SU-DHL-6 (cell line): ENCODE data around the gene SRGAP1.

Source experiments
- H2AFZ ChIP-seq: fragments of 200-600 bp; sonication (generic); 2 replicates; pipeline ENCODE4 v1.6.1; 2014; ENCODE audit warnings: low read depth, mild to moderate bottlenecking, moderate library complexity, mixed read lengths, antibody characterized with exemption, low read length; ENCODE audit not compliant: severe bottlenecking
- H3F3A ChIP-seq: fragments of 200-600 bp; shearing (Covaris generic); 2 replicates; pipeline ENCODE4 v1.6.0; 2016; ENCODE audit warnings: antibody characterized with exemption, mild to moderate bottlenecking; ENCODE audit not compliant: insufficient read depth
- H3K27ac ChIP-seq: fragments of 200-600 bp; sonication (generic); 2 replicates; pipeline ENCODE4 v1.5.1; 2016; ENCODE audit warnings: low read depth, mild to moderate bottlenecking, low read length, moderate library complexity, mixed read lengths
- H3K27me3 ChIP-seq: fragments of 200-600 bp; sonication (generic), shearing (Covaris generic); 2 replicates; pipeline ENCODE4 v1.6.0; 2014; ENCODE audit warnings: mild to moderate bottlenecking, low read length
- H3K36me3 ChIP-seq: fragments of 200-600 bp; sonication (generic); 2 replicates; pipeline ENCODE4 v1.6.1; 2014; ENCODE audit warnings: mild to moderate bottlenecking, low read length, mixed read lengths
- H3K4me2 ChIP-seq: fragments of 300-600, 200-600 bp; shearing (Covaris generic), sonication (generic); 2 replicates; pipeline ENCODE4 v1.6.0; 2014; ENCODE audit warnings: low read length, low read depth, mild to moderate bottlenecking; ENCODE audit not compliant: poor library complexity, severe bottlenecking
- H3K4me3 ChIP-seq: fragments of 200-600 bp; sonication (generic); 2 replicates; pipeline ENCODE4 v1.5.1; 2014; ENCODE audit warnings: antibody characterized with exemption, low read length, mild to moderate bottlenecking, mixed read lengths; ENCODE audit not compliant: insufficient read depth, poor library complexity, severe bottlenecking
- H3K79me2 ChIP-seq: fragments of 200-600 bp; sonication (generic); 2 replicates; pipeline ENCODE4 v1.6.1; 2014; ENCODE audit warnings: mild to moderate bottlenecking, low read length, moderate library complexity; ENCODE audit not compliant: insufficient read depth
- H3K9ac ChIP-seq: fragments of 200-600 bp; sonication (generic); 2 replicates; pipeline ENCODE4 v1.7.0; 2014; ENCODE audit warnings: mild to moderate bottlenecking, low read length
- H3K9me2 ChIP-seq: fragments of 200-600 bp; sonication (generic); replicated peaks from 2 replicates; pipeline ENCODE4 v1.6.1; 2014; ENCODE audit warnings: low read length; ENCODE audit not compliant: insufficient read depth
- H3K9me3 ChIP-seq: fragments of 200-600 bp; sonication (generic); 2 replicates; pipeline ENCODE4 v1.6.1; 2014; ENCODE audit warnings: low read length, mixed read lengths; ENCODE audit not compliant: insufficient read depth
- H4K20me1 ChIP-seq: fragments of 200-600 bp; sonication (generic); 2 replicates; pipeline ENCODE4 v1.6.1; 2014; ENCODE audit warnings: low read depth, mild to moderate bottlenecking, antibody characterized with exemption, low read length, moderate library complexity, mixed read lengths
- CTCF ChIP-seq: fragments of 200-600 bp; sonication (generic); IDR thresholded peaks from one replicate; pipeline ENCODE4 v1.5.1; 2017; ENCODE audit warnings: antibody characterized with exemption, mild to moderate bottlenecking, low read length, moderate library complexity; ENCODE audit not compliant: insufficient read depth, poor library complexity, severe bottlenecking
- EZH2phosphoT487 ChIP-seq: fragments of 200-600 bp; sonication (generic), shearing (Covaris generic); conservative IDR thresholded peaks from 2 replicates; pipeline ENCODE4 v1.6.1; 2018; ENCODE audit warnings: mild to moderate bottlenecking, antibody characterized with exemption, low read length, moderate library complexity, mixed read lengths

Gene SRGAP1

GRCh38 chr12:64170730-64171129 is 326.2 kb downstream of the SRGAP1 start:
- no peak overlapping the region for H3K4me3 ChIP-seq
- H3F3A ChIP-seq: no peaks in the 10 kb centered on the region
- no peaks in the 10 kb centered on the region for H3K36me3 ChIP-seq
- no peaks in the 10 kb centered on the region for H3K9me3 ChIP-seq
- H4K20me1 ChIP-seq: no peaks in the 10 kb centered on the region
- no peaks in the 10 kb centered on the region for H3K27me3 ChIP-seq
- H3K79me2 ChIP-seq: no peaks in the 10 kb centered on the region
- no peak overlapping the region for H2AFZ ChIP-seq
- no peak overlapping the region for H3K4me2 ChIP-seq
- H3K9ac ChIP-seq: no peak overlapping the region
- H3K27ac ChIP-seq: no peak overlapping the region
- TF ChIP-seq EZH2phosphoT487: no peak
- no peak for TF ChIP-seq CTCF
- H3K9me2 ChIP-seq: no peaks in the 10 kb centered on the region

- Histone ChIP-seq H2AFZ (no peak overlapping the region), H3F3A (no peaks in the 10 kb centered on the region), H3K9me2 (no peaks in the 10 kb centered on the region), H3K4me3 (no peak overlapping the region), H4K20me1 (no peaks in the 10 kb centered on the region), H3K9me3 (no peaks in the 10 kb centered on the region), H3K9ac (no peak overlapping the region), H3K36me3 (no peaks in the 10 kb centered on the region), H3K4me2 (no peak overlapping the region), H3K27me3 (no peaks in the 10 kb centered on the region), H3K79me2 (no peaks in the 10 kb centered on the region), H3K27ac (no peak overlapping the region)
- TF ChIP-seq EZH2phosphoT487: no peak
- TF ChIP-seq CTCF: no peak
Measured at GRCh38 chr12:64171715-64172114, 327.2 kb downstream of the SRGAP1 start.

DNA sequence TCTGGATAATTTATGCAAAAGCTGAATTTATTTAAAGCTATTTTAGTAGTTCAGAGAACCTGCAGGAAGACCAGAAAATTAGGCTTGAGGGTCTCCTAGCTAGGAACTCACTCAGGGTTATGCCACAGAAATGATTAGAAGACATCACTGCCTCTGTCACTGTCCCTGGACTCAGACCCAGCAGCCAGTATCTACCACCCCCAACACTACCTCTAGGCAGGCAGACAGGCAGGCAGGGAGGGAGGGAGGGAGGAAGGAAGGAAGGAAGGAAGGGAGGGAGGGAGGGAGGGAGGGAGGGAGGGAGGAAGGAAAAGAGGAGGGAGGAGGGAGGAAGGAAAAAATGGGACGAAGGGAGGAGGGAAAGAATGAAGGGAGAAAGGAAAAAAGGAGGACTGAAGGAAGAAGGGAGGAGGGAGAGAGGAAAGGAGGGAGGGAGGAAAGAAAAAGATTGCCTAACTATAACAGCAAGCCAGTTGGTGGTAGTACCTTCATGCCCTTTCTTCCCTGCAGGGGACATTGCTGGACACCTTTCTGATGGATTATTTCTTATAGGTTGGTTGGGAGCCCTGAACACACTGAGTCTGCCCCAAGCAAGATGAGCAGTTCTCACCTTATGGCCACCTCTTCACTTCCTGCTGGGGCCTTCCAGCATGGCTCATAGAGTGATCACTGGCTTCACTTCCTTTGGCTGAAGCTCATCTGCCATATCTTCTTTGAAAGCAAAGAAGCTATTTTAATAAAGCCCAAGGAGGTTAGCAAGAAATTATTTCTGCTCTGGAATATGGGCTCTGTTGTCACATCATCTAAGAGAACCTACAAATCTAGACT is 327.9 kb downstream of the SRGAP1 start:
- TF ChIP-seq EZH2phosphoT487: no peak
- no peak for TF ChIP-seq CTCF
- H3K27ac ChIP-seq: no peak overlapping the region
- H4K20me1 ChIP-seq: no peaks in the 10 kb centered on the region
- H3K36me3 ChIP-seq: no peaks in the 10 kb centered on the region
- H3K4me2 ChIP-seq: no peak overlapping the region
- no peak overlapping the region for H2AFZ ChIP-seq
- no peaks in the 10 kb centered on the region for H3F3A ChIP-seq
- no peaks in the 10 kb centered on the region for H3K79me2 ChIP-seq
- H3K9me3 ChIP-seq: no peaks in the 10 kb centered on the region
- no peak overlapping the region for H3K9ac ChIP-seq
- no peaks in the 10 kb centered on the region for H3K9me2 ChIP-seq
- no peak overlapping the region for H3K4me3 ChIP-seq
- H3K27me3 ChIP-seq: no peaks in the 10 kb centered on the region
